ENCODE results near the gene DGKB.

The DGKB gene

GRCh38 chr7:14432924-14433323 is 469.6 kb downstream of the DGKB start:
- no peak for DNase-seq

- DNase-seq: no peak
These were observed 471.6 kb downstream of the DGKB start for GRCh38 chr7:14430926-14431325.

- DNase-seq: no peak
These were observed 477.0 kb downstream of the DGKB start for GRCh38 chr7:14425559-14425958.

- DNase-seq: no peak
These were observed 477.9 kb downstream of the DGKB start for GRCh38 chr7:14424675-14425074.

- DNase-seq: no peak
These were observed 481.8 kb downstream of the DGKB start for GRCh38 chr7:14420768-14421167.

GRCh38 chr7:14419531-14419930 is 483.0 kb downstream of the DGKB start:
- DNase-seq: no peak

GRCh38 chr7:14418633-14419032 is 483.9 kb downstream of the DGKB start:
- no peak for DNase-seq

GRCh38 chr7:14414274-14414986 is 488.1 kb downstream of the DGKB start:
- no peak for DNase-seq

- no peak for DNase-seq
These were observed 495.1 kb downstream of the DGKB start for GRCh38 chr7:14407246-14408015.

- DNase-seq: no peak
These were observed 499.0 kb downstream of the DGKB start for GRCh38 chr7:14403587-14403986.

- DNase-seq: no peak
These were observed 502.3 kb downstream of the DGKB start for GRCh38 chr7:14400271-14400670.

- no peak for DNase-seq
These were observed 504.0 kb downstream of the DGKB start for GRCh38 chr7:14398526-14398925.

- DNase-seq: no peak
These were observed 506.7 kb downstream of the DGKB start for GRCh38 chr7:14395860-14396259.

- DNase-seq: no peak
These were observed 507.8 kb downstream of the DGKB start for GRCh38 chr7:14394786-14395185.

GRCh38 chr7:14389595-14389994 is 513.0 kb downstream of the DGKB start:
- no peak for DNase-seq

GRCh38 chr7:14389181-14389591 is 513.4 kb downstream of the DGKB start:
- DNase-seq: no peak

- no peak for DNase-seq
These were observed 517.5 kb downstream of the DGKB start for GRCh38 chr7:14385074-14385473.

GRCh38 chr7:14381936-14382335 is 520.6 kb downstream of the DGKB start:
- DNase-seq: no peak

GRCh38 chr7:14381306-14381705 is 521.2 kb downstream of the DGKB start:
- DNase-seq: peak; percentile 15

GRCh38 chr7:14380881-14381280 is 521.7 kb downstream of the DGKB start:
- DNase-seq: no peak

GRCh38 chr7:14377646-14378266 is 524.8 kb downstream of the DGKB start:
- DNase-seq: peak; percentile 51

GRCh38 chr7:14376711-14377110 is 525.8 kb downstream of the DGKB start:
- DNase-seq: no peak

- DNase-seq: no peak
These were observed 526.6 kb downstream of the DGKB start for GRCh38 chr7:14375998-14376397.

GRCh38 chr7:14374336-14374735 is 528.2 kb downstream of the DGKB start:
- DNase-seq: no peak

Data from fibroblast of skin of right quadriceps (primary cell).